ENCODE measurements around the gene SMIM9. TPM values are rescaled to one million over a fixed set of nuclear protein-coding genes. Genes with fewer than 3 reads are reported as not detected.
A peak's percentile ranks its signal among the peaks of the same experiment; 100 is the strongest.

SMIM9 gene
- total and polyA plus RNA-seq, 9 of the 15 experiments (the other 6 are each of a cell fraction or from before 2014, with no cell fraction given): 0.08 TPM; not detected in 8

DNA sequence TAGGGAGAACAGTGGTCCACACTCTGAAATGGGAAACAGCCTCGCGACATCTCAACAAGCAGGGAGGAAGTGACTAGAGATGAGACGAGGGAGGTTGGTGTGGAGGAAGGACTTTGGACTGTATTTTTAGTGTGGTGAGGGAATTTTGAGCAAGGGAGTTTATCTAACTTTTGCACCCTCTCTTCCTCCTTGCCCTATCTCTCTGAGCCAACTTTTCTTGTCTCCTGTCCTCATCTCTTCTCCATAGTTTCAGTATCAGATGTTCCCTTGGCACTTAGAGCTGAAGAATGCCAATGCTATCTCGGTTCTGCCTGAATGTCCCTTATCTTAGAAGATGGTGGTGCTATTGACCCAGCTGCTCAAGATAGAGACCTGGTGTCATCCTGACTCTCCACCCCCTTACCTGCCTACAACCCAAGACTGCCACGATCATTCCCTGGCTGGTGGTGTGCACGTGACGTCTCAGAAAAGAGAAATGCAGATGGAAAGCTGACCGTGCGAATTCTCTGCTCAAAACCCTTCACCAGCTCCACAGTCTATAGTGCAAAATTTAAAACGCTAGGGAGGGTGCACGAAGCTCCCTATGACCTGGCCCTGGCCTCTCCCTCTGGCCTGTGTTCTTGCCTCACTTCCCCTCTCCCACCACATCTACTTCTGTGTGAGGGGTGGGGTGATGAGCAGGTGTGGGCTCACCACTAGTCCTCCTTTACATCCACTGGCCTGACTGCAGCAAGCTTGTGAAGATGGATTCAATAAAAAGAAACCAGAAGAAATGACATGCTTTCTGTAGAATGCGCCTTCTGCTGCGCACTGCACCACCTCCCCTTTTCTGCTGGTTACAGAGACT lies 50.1 kb downstream of the SMIM9 start (continued):
- TF ChIP-seq POLR2A (conservative IDR thresholded peaks at IDR 0.05) (peak; percentile 47; the same call in 1 of the 2 replicates), GATA2 (CRISPR knock-in tag; IDR thresholded peaks at IDR 0.05) (peak; percentile 37; the same call in 1 of the 2 replicates), ZNF79 (CRISPR knock-in tag; IDR thresholded peaks at IDR 0.05; ENCODE audit: low read depth) (no peak), KLF13 (tag; IDR thresholded peaks at IDR 0.05; ENCODE audit: borderline replicate concordance, low read depth) (no peak), NFXL1 (CRISPR knock-in tag; IDR thresholded peaks at IDR 0.05) (no peak), SAFB2 (IDR thresholded peaks at IDR 0.05; ENCODE audit: borderline replicate concordance, low read depth, low read length, severe bottlenecking) (no peak), POLR3G (IDR thresholded peaks at IDR 0.05; ENCODE audit: extremely low read depth, insufficient read length, insufficient replicate concordance) (no peak), ZNF561 (CRISPR knock-in tag; conservative IDR thresholded peaks at IDR 0.05) (no peak), CBX5 (IDR thresholded peaks at IDR 0.05; ENCODE audit: borderline replicate concordance, low read depth) (no peak), POLR2B (IDR thresholded peaks at IDR 0.05; ENCODE audit: low read depth, partially characterized antibody) (no peak), BDP1 (IDR thresholded peaks at IDR 0.05; ENCODE audit: insufficient read depth, insufficient read length) (no peak), MYC (IDR thresholded peaks at IDR 0.05; ENCODE audit: low read depth, low read length) (no peak), MYC (CRISPR knock-in tag; IDR thresholded peaks at IDR 0.05; ENCODE audit: borderline replicate concordance, low read depth) (no peak), NFIX (CRISPR knock-in tag; IDR thresholded peaks at IDR 0.05; ENCODE audit: low read depth) (no peak), ZNF444 (CRISPR knock-in tag; IDR thresholded peaks at IDR 0.05) (no peak), MTA2 (IDR thresholded peaks at IDR 0.05; ENCODE audit: low read depth) (peak; percentile 31; the same call in 1 of the 2 replicates), ARID1B (IDR thresholded peaks at IDR 0.05) (peak; percentile 77), ZC3H4 (CRISPR knock-in tag; IDR thresholded peaks at IDR 0.05; ENCODE audit: borderline replicate concordance) (no peak), ZNF668 (CRISPR knock-in tag; IDR thresholded peaks at IDR 0.05) (no peak)
- TF ChIP-seq, protein P1, sequence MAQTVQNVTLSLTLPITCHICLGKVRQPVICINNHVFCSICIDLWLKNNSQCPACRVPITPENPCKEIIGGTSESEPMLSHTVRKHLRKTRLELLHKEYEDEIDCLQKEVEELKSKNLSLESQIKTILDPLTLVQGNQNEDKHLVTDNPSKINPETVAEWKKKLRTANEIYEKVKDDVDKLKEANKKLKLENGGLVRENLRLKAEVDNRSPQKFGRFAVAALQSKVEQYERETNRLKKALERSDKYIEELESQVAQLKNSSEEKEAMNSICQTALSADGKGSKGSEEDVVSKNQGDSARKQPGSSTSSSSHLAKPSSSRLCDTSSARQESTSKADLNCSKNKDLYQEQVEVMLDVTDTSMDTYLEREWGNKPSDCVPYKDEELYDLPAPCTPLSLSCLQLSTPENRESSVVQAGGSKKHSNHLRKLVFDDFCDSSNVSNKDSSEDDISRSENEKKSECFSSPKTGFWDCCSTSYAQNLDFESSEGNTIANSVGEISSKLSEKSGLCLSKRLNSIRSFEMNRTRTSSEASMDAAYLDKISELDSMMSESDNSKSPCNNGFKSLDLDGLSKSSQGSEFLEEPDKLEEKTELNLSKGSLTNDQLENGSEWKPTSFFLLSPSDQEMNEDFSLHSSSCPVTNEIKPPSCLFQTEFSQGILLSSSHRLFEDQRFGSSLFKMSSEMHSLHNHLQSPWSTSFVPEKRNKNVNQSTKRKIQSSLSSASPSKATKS (CRISPR knock-in tag; IDR thresholded peaks at IDR 0.05): no peak
- TF ChIP-seq, protein P2, sequence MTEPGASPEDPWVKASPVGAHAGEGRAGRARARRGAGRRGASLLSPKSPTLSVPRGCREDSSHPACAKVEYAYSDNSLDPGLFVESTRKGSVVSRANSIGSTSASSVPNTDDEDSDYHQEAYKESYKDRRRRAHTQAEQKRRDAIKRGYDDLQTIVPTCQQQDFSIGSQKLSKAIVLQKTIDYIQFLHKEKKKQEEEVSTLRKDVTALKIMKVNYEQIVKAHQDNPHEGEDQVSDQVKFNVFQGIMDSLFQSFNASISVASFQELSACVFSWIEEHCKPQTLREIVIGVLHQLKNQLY (CRISPR knock-in tag; conservative IDR thresholded peaks at IDR 0.05): no peak
- TF ChIP-seq, protein P3, sequence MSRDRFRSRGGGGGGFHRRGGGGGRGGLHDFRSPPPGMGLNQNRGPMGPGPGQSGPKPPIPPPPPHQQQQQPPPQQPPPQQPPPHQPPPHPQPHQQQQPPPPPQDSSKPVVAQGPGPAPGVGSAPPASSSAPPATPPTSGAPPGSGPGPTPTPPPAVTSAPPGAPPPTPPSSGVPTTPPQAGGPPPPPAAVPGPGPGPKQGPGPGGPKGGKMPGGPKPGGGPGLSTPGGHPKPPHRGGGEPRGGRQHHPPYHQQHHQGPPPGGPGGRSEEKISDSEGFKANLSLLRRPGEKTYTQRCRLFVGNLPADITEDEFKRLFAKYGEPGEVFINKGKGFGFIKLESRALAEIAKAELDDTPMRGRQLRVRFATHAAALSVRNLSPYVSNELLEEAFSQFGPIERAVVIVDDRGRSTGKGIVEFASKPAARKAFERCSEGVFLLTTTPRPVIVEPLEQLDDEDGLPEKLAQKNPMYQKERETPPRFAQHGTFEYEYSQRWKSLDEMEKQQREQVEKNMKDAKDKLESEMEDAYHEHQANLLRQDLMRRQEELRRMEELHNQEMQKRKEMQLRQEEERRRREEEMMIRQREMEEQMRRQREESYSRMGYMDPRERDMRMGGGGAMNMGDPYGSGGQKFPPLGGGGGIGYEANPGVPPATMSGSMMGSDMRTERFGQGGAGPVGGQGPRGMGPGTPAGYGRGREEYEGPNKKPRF (IDR thresholded peaks at IDR 0.05; ENCODE audit: low read depth, low read length): no peak
- TF ChIP-seq, protein P4, sequence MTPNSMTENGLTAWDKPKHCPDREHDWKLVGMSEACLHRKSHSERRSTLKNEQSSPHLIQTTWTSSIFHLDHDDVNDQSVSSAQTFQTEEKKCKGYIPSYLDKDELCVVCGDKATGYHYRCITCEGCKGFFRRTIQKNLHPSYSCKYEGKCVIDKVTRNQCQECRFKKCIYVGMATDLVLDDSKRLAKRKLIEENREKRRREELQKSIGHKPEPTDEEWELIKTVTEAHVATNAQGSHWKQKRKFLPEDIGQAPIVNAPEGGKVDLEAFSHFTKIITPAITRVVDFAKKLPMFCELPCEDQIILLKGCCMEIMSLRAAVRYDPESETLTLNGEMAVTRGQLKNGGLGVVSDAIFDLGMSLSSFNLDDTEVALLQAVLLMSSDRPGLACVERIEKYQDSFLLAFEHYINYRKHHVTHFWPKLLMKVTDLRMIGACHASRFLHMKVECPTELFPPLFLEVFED (CRISPR knock-in tag; conservative IDR thresholded peaks at IDR 0.05): 0 out of 2 replicates have a peak, but pooled peaks have one; percentile 33

All from K562 (cell line).